WTC11 (cell line): Measurements from ENCODE around the gene MCCC2. TPM values are rescaled to one million over a fixed set of nuclear protein-coding genes. Genes with fewer than 3 reads are reported as not detected.

Experiments used
- ATAC-seq: fragments of 200-7000 bp; cut with Tn5 transposase; 2 replicates; pipeline ENCODE4 v1.10.0; 2021; ENCODE audit warnings: mild to moderate bottlenecking, moderate library complexity
- CTCF ChIA-PET: fragments of 300-600 bp; sonication (Branson Sonifier 250); formaldehyde crosslinking; loops from one replicate; lab custom pipeline; 2021; ENCODE audit warnings: antibody characterized with exemption; lab: Charles Lee
- POLR2A ChIA-PET: fragments of 350-600 bp; sonication (Branson Sonifier 250); formaldehyde crosslinking; loops from one replicate; lab custom pipeline; 2021; ENCODE audit warnings: antibody characterized with exemption; lab: Charles Lee
- DNase-seq: peaks from one replicate; pipeline ENCODE4 v3.0.0; 2021; ENCODE audit warnings: low spot score
- H3K27ac Mint-ChIP-seq: 2 replicates; pipeline ENCODE4 v1.8.0; 2021; ENCODE audit warnings: mixed read lengths
- H3K27me3 Mint-ChIP-seq: 2 replicates; pipeline ENCODE4 v1.8.0; 2021; ENCODE audit warnings: low read depth, mild to moderate bottlenecking, moderate library complexity, mixed read lengths
- H3K36me3 Mint-ChIP-seq: 2 replicates; pipeline ENCODE4 v1.8.0; 2021; ENCODE audit warnings: mixed read lengths
- H3K4me1 Mint-ChIP-seq: 2 replicates; pipeline ENCODE4 v1.8.0; 2022; ENCODE audit warnings: mixed read lengths
- H3K4me3 Mint-ChIP-seq: 2 replicates; pipeline ENCODE4 v1.8.0; 2021; ENCODE audit warnings: mild to moderate bottlenecking, moderate library complexity, mixed read lengths
- H3K9me3 Mint-ChIP-seq: 2 replicates; pipeline ENCODE4 v1.8.0; 2021; ENCODE audit warnings: mixed read lengths
- ELF4 ChIP-seq: sonication (generic); formaldehyde crosslinking; IDR thresholded peaks from 2 replicates; pipeline ENCODE4 v1.8.1; 2022; ENCODE audit warnings: low read depth, mild to moderate bottlenecking, moderate library complexity, missing genetic modification reagents
- FOXJ3 ChIP-seq: sonication (generic); formaldehyde crosslinking; IDR thresholded peaks from 2 replicates; pipeline ENCODE4 v1.9.0; 2021; ENCODE audit warnings: missing genetic modification reagents, mild to moderate bottlenecking, borderline replicate concordance
- HMGA2 ChIP-seq: fragments of 250-450 bp; sonication (Bioruptor Pico); IDR thresholded peaks from 2 replicates; pipeline ENCODE4 v1.4.0; 2021; ENCODE audit warnings: mild to moderate bottlenecking, moderate library complexity
- PRDM15 ChIP-seq: sonication (generic); formaldehyde crosslinking; IDR thresholded peaks from 2 replicates; pipeline ENCODE4 v1.8.0; 2022; ENCODE audit warnings: missing genetic modification reagents
- ZBTB21 ChIP-seq: sonication (generic); formaldehyde crosslinking; IDR thresholded peaks from 2 replicates; pipeline ENCODE4 v1.8.1; 2023; ENCODE audit warnings: mild to moderate bottlenecking, missing genetic modification reagents, borderline replicate concordance
- ZBTB43 ChIP-seq: sonication (generic); formaldehyde crosslinking; IDR thresholded peaks from 2 replicates; pipeline ENCODE4 v1.8.1; 2023; ENCODE audit warnings: mild to moderate bottlenecking, missing genetic modification reagents
- ZMAT4 ChIP-seq: fragments of 250-450 bp; sonication (Bioruptor Pico); IDR thresholded peaks from 2 replicates; pipeline ENCODE4 v1.9.0; 2021; ENCODE audit warnings: mild to moderate bottlenecking
- ZNF219 ChIP-seq: sonication (generic); formaldehyde crosslinking; IDR thresholded peaks from 2 replicates; pipeline ENCODE4 v1.8.0; 2023; ENCODE audit warnings: missing genetic modification reagents, mild to moderate bottlenecking, borderline replicate concordance
- ZNF317 ChIP-seq: sonication (generic); formaldehyde crosslinking; IDR thresholded peaks from 2 replicates; pipeline ENCODE4 v1.8.1; 2023; ENCODE audit warnings: low read depth, mild to moderate bottlenecking, moderate library complexity, missing genetic modification reagents, borderline replicate concordance
- ZNF423 ChIP-seq: fragments of 250-450 bp; sonication (Bioruptor Pico); IDR thresholded peaks from 2 replicates; pipeline ENCODE4 v2.1.2; 2022; ENCODE audit warnings: mild to moderate bottlenecking, moderate library complexity
- ZNF425 ChIP-seq: fragments of 250-450 bp; sonication (Bioruptor Pico); conservative IDR thresholded peaks from 2 replicates; pipeline ENCODE4 v1.9.0; 2021; ENCODE audit warnings: mild to moderate bottlenecking
- total RNA-seq: library from RNA; stranded (reverse); gene quantifications from 3 replicates; pipeline ENCODE4 v1.2.3, GENCODE V29; 2021
- TF ChIP-seq, protein P1 (sequence below): fragments of 200-600 bp; IDR thresholded peaks from 2 replicates; pipeline ENCODE4 v1.8.0; 2022; ENCODE audit warnings: antibody characterized with exemption
- TF ChIP-seq, protein P2 (sequence below): sonication (generic); formaldehyde crosslinking; IDR thresholded peaks from 2 replicates; pipeline ENCODE4 v1.8.1; 2023; ENCODE audit warnings: mild to moderate bottlenecking, missing genetic modification reagents, moderate library complexity

MCCC2 gene
- total RNA-seq, 1 experiment from 2014 or later: 65.0 TPM

- TF ChIP-seq PRDM15 (CRISPR knock-in tag) (no peak), ELF4 (no peak)
- TF ChIP-seq, all 79 proteins: peak for 0
Observed at GRCh38 chr5:71596169-71596568, 9.0 kb downstream of the MCCC2 start (continued).

DNA sequence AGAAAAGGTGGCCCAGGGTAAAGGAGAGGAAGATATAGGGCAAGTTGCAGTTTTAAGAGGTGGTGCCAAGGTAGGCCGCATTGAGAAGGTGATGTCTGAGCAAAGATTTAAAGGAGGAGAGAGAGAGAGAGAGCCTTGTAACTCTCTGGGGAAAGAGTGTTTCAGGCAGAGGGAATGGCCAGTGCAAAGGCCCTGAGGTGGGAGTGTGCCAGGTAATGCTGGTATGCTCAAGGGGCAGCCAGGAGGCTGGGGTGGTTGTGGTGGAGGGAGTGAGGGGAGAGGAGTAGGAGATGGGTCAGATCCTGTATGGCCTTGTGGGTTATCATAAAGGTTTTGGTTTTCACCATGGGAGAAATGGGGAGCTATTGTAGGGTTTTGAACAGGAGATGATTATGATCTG is 9.9 kb downstream of the MCCC2 start:
- no peak overlapping the region for H3K27ac Mint-ChIP-seq
- H3K27me3 Mint-ChIP-seq: no peaks in the 10 kb centered on the region
- peaks cover 46% of the 10 kb centered on the region for H3K36me3 Mint-ChIP-seq
- H3K4me3 Mint-ChIP-seq: no peak overlapping the region
- no peaks in the 10 kb centered on the region for H3K9me3 Mint-ChIP-seq
- DNase-seq: no peak
- ChIA-PET CTCF (no interaction called here), POLR2A (no interaction called here)
- no peak for TF ChIP-seq ZNF219 (CRISPR knock-in tag)
- TF ChIP-seq ZNF423: no peak
- TF ChIP-seq ZNF425: no peak
- no peak for TF ChIP-seq HMGA2
- TF ChIP-seq ZBTB21 (CRISPR knock-in tag): no peak
- no peak for TF ChIP-seq ZBTB43 (CRISPR knock-in tag)
- TF ChIP-seq ZNF317 (CRISPR knock-in tag): no peak
- ATAC-seq: no peak
- no peaks in the 10 kb centered on the region for H3K4me1 Mint-ChIP-seq

DNA sequence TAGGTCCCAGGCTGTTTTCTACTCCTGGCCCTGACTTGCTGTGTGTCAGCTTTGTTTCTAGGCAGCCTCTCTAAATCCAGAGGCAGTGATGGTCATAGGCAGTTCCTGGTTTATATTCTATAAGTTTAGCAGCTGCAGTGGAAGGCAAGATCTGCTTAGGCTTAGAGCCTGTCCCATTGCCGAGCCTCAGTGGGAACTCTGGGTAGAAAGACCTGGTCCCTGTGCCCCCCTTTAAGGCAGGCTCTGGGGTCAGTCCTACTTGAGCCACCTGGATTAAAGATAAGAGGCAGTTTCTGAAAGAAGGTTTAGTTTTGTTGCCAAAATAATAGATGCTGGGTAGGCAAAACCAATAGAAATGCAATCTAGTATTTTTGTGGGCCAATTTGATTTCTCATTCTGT is 13.6 kb downstream of the MCCC2 start:
- CTCF ChIA-PET: interaction anchor here (0.5 to 2.3 kb wide), 31 partner anchors 9 to 1069 kb away, joined by 3 to 27 read pairs (median 4); partner anchors contain the start of genes CARTPT and MCCC2

DNA sequence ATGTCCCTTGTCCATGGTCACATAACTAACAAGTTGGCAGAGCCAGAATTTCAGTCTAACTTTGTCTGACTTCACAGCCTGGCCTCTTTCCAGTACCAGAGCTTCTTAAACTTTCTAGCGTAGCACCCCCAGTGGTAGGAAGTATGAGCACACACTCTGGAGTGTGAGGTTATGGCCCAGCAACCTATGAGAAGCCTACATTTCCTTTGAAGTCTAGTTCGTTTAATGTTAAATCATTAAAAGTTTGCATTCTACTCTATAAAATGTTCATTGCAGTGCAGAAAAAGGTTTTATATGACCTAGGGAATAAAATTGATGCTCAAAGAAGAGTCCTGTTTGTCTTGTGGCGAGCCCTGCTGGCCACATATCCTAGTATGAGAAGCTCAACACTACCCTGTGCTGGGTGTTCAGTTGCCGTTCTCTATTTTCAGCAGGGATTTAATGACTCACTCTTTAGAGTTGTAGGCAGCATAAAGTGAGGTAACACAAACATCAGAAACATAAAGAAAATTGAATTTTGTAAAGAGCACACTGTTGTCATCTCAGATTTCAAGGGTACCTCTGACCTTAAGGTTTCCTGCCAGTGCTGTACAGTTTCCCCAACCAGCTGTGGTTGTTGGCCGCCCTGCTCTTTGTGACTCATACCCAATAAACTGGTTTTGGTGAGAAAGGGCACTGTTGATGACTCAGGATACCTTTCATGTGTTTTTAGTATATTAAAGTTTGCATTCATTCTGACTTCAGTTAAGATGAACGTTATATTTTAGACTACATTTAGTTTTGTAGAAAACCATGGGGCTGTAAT is 14.3 kb downstream of the MCCC2 start:
- ChIA-PET CTCF (interaction anchor here (0.6 to 2.3 kb wide), 31 partner anchors 9 to 1068 kb away, joined by 3 to 27 read pairs (median 4); partner anchors contain the start of genes CARTPT and MCCC2), POLR2A (interaction anchor here (0.8 kb wide), 1 partner anchor 14 kb away, joined by 3 read pairs; the partner anchor contains the start of gene MCCC2)

More for the DNA sequence above, 13.6 kb downstream of the MCCC2 start:
- Mint-ChIP-seq H3K27me3 (no peaks in the 10 kb centered on the region), H3K36me3 (peaks cover 67% of the 10 kb centered on the region), H3K9me3 (peaks cover 4% of the 10 kb centered on the region; the same call in 1 of the 2 replicates), H3K27ac (0 out of 2 replicates have a peak overlapping the region, but pooled peaks have one; percentile 58), H3K4me1 (no peaks in the 10 kb centered on the region), H3K4me3 (no peak overlapping the region)
- POLR2A ChIA-PET: interaction anchor here (0.8 kb wide), 1 partner anchor 14 kb away, joined by 3 read pairs; the partner anchor contains the start of gene MCCC2
- no peak for DNase-seq
- TF ChIP-seq FOXJ3 (CRISPR knock-in tag): no peak
- ATAC-seq: no peak; the same call in 1 of the 2 replicates

More for the DNA sequence above, 14.3 kb downstream of the MCCC2 start:
- no peak overlapping the region for H3K27ac Mint-ChIP-seq
- H3K27me3 Mint-ChIP-seq: no peaks in the 10 kb centered on the region
- ATAC-seq: peak; percentile 99
- peaks cover 61% of the 10 kb centered on the region for H3K36me3 Mint-ChIP-seq
- no peaks in the 10 kb centered on the region for H3K4me1 Mint-ChIP-seq
- TF ChIP-seq, protein P1, sequence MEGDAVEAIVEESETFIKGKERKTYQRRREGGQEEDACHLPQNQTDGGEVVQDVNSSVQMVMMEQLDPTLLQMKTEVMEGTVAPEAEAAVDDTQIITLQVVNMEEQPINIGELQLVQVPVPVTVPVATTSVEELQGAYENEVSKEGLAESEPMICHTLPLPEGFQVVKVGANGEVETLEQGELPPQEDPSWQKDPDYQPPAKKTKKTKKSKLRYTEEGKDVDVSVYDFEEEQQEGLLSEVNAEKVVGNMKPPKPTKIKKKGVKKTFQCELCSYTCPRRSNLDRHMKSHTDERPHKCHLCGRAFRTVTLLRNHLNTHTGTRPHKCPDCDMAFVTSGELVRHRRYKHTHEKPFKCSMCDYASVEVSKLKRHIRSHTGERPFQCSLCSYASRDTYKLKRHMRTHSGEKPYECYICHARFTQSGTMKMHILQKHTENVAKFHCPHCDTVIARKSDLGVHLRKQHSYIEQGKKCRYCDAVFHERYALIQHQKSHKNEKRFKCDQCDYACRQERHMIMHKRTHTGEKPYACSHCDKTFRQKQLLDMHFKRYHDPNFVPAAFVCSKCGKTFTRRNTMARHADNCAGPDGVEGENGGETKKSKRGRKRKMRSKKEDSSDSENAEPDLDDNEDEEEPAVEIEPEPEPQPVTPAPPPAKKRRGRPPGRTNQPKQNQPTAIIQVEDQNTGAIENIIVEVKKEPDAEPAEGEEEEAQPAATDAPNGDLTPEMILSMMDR: peak; percentile 57
- TF ChIP-seq, protein P2, sequence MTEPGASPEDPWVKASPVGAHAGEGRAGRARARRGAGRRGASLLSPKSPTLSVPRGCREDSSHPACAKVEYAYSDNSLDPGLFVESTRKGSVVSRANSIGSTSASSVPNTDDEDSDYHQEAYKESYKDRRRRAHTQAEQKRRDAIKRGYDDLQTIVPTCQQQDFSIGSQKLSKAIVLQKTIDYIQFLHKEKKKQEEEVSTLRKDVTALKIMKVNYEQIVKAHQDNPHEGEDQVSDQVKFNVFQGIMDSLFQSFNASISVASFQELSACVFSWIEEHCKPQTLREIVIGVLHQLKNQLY: no peak
- TF ChIP-seq ZMAT4 (CRISPR knock-in tag): no peak
- DNase-seq: peak; percentile 32
- H3K9me3 Mint-ChIP-seq: peaks cover 4% of the 10 kb centered on the region; the same call in 1 of the 2 replicates
- H3K4me3 Mint-ChIP-seq: no peak overlapping the region
